Tibial nerve (tissue), 3 donors: ENCODE data around the gene ARHGAP15.

Experiments
- POLR2A ChIP-seq, 2 donors: fragments of 450-650 bp; IDR thresholded peaks; one replicate each; pipeline ENCODE4 v1.6.1; 2017; ENCODE audit warnings: antibody characterized with exemption in 2 of 2, mild to moderate bottlenecking in 2 of 2, moderate library complexity in 2 of 2
- TF ChIP-seq, protein P1 (sequence below), 5 experiments: fragments of 200-600 bp in 3 of 5; fragments of 450-650 bp in 2 of 5; sonication (generic) in 3 of 5; IDR thresholded peaks; one replicate each; pipeline ENCODE4 v1.5.1; 2016 to 2019; ENCODE audit warnings: antibody characterized with exemption in 5 of 5, mild to moderate bottlenecking in 3 of 5, moderate library complexity in 2 of 5

DNA sequence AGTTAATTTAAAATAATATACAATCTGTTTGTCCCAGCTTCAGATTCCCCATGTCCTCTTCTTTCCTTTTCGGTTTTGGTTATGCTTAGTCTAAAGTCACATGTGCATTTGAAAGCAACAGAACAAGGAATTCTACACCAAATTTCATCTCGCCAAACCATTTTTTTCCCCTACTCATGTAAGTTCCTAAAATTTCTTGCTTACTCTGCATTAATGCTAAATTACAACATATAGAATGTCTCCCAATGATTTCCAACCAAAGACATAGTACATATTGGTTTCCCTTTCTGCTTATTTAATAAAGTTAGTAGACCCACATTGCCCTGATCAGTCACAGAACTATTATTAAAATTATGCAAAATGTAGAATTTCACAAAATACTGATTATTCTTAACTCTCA is 212.3 kb downstream of the ARHGAP15 start:
- TF ChIP-seq, protein P1, sequence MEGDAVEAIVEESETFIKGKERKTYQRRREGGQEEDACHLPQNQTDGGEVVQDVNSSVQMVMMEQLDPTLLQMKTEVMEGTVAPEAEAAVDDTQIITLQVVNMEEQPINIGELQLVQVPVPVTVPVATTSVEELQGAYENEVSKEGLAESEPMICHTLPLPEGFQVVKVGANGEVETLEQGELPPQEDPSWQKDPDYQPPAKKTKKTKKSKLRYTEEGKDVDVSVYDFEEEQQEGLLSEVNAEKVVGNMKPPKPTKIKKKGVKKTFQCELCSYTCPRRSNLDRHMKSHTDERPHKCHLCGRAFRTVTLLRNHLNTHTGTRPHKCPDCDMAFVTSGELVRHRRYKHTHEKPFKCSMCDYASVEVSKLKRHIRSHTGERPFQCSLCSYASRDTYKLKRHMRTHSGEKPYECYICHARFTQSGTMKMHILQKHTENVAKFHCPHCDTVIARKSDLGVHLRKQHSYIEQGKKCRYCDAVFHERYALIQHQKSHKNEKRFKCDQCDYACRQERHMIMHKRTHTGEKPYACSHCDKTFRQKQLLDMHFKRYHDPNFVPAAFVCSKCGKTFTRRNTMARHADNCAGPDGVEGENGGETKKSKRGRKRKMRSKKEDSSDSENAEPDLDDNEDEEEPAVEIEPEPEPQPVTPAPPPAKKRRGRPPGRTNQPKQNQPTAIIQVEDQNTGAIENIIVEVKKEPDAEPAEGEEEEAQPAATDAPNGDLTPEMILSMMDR (IDR thresholded peaks at IDR 0.05): no peak
- TF ChIP-seq POLR2A (IDR thresholded peaks at IDR 0.05): no peak
